ENCODE data around the gene ASB15. TPM values are rescaled to one million over a fixed set of nuclear protein-coding genes. Genes with fewer than 3 reads are reported as not detected.

Gene ASB15
- total RNA-seq, 1 donor from 2014 or later = not detected

- no peaks in the 10 kb centered on the region for H3K4me1 Mint-ChIP-seq (ENCODE audit: unreplicated experiment)
- H3K36me3 Mint-ChIP-seq (ENCODE audit: unreplicated experiment) = peaks cover 6% of the 10 kb centered on the region
- no peak for DNase-seq (ENCODE audit: extremely low spot score, unreplicated experiment)
- no peak for TF ChIP-seq CTCF (IDR thresholded peaks at IDR 0.05)
- no peak overlapping the region for H3K4me3 Mint-ChIP-seq (ENCODE audit: unreplicated experiment)
- H3K9me3 Mint-ChIP-seq (ENCODE audit: unreplicated experiment) = no peaks in the 10 kb centered on the region
- H3K27me3 Mint-ChIP-seq (ENCODE audit: unreplicated experiment) = no peaks in the 10 kb centered on the region
- H3K27ac Mint-ChIP-seq (ENCODE audit: unreplicated experiment) = no peak overlapping the region
Measured at GRCh38 chr7:123674399-123675180, 73.0 kb downstream of the ASB15 start.

DNA sequence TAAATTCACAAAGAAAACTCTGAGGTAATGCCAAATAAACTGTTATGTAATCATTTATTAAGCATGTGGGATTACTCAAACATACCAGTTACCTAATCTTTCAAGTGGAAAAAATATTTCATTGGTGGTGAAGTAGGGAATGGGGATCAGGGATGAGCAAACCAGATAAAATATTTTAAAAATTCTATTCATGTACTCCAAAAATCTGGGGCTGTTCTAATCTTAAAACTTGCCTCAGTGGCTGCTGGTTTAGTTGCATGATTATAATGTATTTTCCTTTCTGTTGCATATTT lies 73.5 kb downstream of the ASB15 start:
- no peaks in the 10 kb centered on the region for H3K9me3 Mint-ChIP-seq (ENCODE audit: unreplicated experiment)
- no peaks in the 10 kb centered on the region for H3K27me3 Mint-ChIP-seq (ENCODE audit: unreplicated experiment)
- H3K4me1 Mint-ChIP-seq (ENCODE audit: unreplicated experiment) = no peaks in the 10 kb centered on the region
- H3K36me3 Mint-ChIP-seq (ENCODE audit: unreplicated experiment) = peaks cover 6% of the 10 kb centered on the region
- DNase-seq (ENCODE audit: extremely low spot score, unreplicated experiment) = no peak
- no peak for TF ChIP-seq CTCF (IDR thresholded peaks at IDR 0.05)
- H3K27ac Mint-ChIP-seq (ENCODE audit: unreplicated experiment) = no peak overlapping the region
- H3K4me3 Mint-ChIP-seq (ENCODE audit: unreplicated experiment) = no peak overlapping the region

DNA sequence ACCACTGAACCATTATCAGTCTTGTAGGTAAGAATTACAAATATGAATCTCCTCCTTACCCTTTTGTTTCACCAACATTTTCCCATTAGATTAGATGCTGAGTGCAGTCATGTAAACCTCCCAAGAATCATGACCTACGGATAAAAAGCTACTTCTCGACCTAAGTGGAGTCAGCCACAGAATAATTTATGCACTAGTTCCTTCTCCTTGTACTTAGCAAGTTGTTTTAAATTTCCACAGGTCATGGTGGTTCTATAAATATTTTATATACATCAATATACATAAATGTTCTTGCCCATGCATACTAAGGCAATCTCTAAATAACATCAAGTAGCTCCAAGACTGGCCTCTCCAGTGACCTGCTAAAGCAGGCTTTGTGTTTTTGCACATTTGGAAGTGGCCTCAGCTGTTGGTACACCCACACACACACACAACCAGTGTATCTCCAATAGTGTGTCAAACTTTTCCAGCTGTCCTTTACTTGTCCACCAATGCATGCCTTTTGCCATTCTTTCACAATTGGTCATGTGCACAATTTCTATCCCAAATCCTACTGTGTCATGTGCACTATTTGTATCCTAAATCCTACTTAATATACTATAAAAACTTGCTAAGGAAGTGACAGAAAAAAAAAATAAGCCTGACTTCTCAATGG lies 75.6 kb downstream of the ASB15 start:
- no peaks in the 10 kb centered on the region for H3K27me3 Mint-ChIP-seq (ENCODE audit: unreplicated experiment)
- no peak for TF ChIP-seq CTCF (IDR thresholded peaks at IDR 0.05)
- H3K36me3 Mint-ChIP-seq (ENCODE audit: unreplicated experiment) = peaks cover 11% of the 10 kb centered on the region
- peaks cover 3% of the 10 kb centered on the region for H3K4me1 Mint-ChIP-seq (ENCODE audit: unreplicated experiment)
- no peak overlapping the region for H3K27ac Mint-ChIP-seq (ENCODE audit: unreplicated experiment)
- no peak overlapping the region for H3K4me3 Mint-ChIP-seq (ENCODE audit: unreplicated experiment)
- DNase-seq (ENCODE audit: extremely low spot score, unreplicated experiment) = no peak
- no peaks in the 10 kb centered on the region for H3K9me3 Mint-ChIP-seq (ENCODE audit: unreplicated experiment)

DNA sequence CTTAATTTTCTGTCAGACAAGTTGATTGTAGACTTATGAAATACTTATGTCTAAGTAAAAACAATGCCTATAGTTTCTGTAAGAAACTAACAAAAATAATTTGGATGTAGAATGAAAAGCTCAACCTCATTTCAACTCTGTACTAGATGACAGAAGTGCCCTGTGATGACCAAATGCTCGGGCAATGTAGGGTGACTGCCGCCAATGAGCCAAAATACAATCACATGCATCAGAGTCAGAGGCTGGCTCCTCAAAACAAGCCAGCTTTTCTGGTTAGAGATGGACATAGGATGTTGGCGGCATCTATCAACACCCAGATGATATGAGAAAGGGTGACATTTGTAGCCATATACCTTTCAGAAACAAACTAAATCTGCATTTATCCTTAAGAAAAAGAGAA lies 78.0 kb downstream of the ASB15 start:
- Mint-ChIP-seq H3K27me3 (ENCODE audit: unreplicated experiment) (no peaks in the 10 kb centered on the region), H3K9me3 (ENCODE audit: unreplicated experiment) (no peaks in the 10 kb centered on the region), H3K27ac (ENCODE audit: unreplicated experiment) (no peak overlapping the region), H3K4me1 (ENCODE audit: unreplicated experiment) (peaks cover 8% of the 10 kb centered on the region), H3K36me3 (ENCODE audit: unreplicated experiment) (peaks cover 19% of the 10 kb centered on the region), H3K4me3 (ENCODE audit: unreplicated experiment) (no peak overlapping the region)
- no peak for TF ChIP-seq CTCF (IDR thresholded peaks at IDR 0.05)
- no peak for DNase-seq (ENCODE audit: extremely low spot score, unreplicated experiment)

DNA sequence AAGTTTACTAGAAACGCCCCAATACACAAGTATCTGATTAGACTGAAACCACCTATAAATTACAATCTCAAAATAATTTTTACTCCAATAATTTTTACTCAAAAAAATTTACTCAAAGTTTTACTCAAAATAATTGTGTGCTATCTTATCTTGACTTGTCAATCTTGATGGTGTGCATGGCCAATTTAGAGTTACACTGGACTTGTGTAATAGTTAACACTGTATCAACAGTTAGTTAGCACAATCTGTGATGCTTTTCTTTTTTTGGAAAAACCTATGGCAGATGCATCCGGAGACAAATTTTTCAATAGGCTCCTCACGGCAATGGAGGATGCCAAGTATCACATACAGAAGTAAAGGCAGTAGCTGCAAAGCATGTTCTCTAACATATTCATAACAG lies 79.0 kb downstream of the ASB15 start:
- Mint-ChIP-seq H3K36me3 (ENCODE audit: unreplicated experiment) (peaks cover 22% of the 10 kb centered on the region), H3K9me3 (ENCODE audit: unreplicated experiment) (no peaks in the 10 kb centered on the region), H3K4me1 (ENCODE audit: unreplicated experiment) (peaks cover 8% of the 10 kb centered on the region), H3K27ac (ENCODE audit: unreplicated experiment) (no peak overlapping the region), H3K27me3 (ENCODE audit: unreplicated experiment) (no peaks in the 10 kb centered on the region), H3K4me3 (ENCODE audit: unreplicated experiment) (no peak overlapping the region)
- TF ChIP-seq CTCF (IDR thresholded peaks at IDR 0.05) = no peak
- DNase-seq (ENCODE audit: extremely low spot score, unreplicated experiment) = no peak

Data from osteocyte (in vitro differentiated cells).